ENCODE data around the gene DLEC1.

The DLEC1 gene

GRCh38 chr3:38019658-38020341 is 19.2 kb upstream of the DLEC1 start:
- no peak for TF ChIP-seq CTCF (conservative IDR thresholded peaks at IDR 0.05; ENCODE audit: low read length)
- DNase-seq (ENCODE audit: low read depth) = no peak
- H3K4me3 ChIP-seq (ENCODE audit: low read length) = no peak overlapping the region

- TF ChIP-seq CTCF (conservative IDR thresholded peaks at IDR 0.05; ENCODE audit: low read length) = no peak
- H3K4me3 ChIP-seq (ENCODE audit: low read length) = no peak overlapping the region
Measured at GRCh38 chr3:38020342-38020726, 18.7 kb upstream of the DLEC1 start.

GRCh38 chr3:38021196-38021595 is 17.8 kb upstream of the DLEC1 start:
- DNase-seq (ENCODE audit: low read depth) = no peak
- TF ChIP-seq CTCF (conservative IDR thresholded peaks at IDR 0.05; ENCODE audit: low read length) = no peak
- no peak overlapping the region for H3K4me3 ChIP-seq (ENCODE audit: low read length)

More at GRCh38 chr3:38020342-38020726, 18.7 kb upstream of the DLEC1 start:
- DNase-seq (ENCODE audit: low read depth) = no peak

DNA sequence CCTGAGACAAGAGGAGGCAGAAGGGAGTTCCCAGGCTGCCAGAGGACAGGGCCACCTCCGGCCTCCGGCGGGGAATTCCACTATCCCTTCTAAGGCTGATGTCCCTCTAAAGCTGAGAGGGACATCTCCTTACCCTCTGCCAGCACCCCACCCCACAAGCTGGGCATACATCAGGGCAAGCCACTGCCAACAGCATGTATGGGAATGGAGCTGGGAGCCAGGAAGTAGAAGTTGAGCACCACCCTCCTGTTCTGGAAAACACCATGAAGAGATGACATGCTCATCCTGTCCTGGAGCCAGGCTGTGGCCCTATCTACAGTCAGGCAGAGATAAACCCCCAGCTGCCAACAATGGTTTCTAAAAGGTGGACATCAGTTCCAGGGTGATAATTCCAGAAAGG is 16.7 kb upstream of the DLEC1 start:
- no peak for TF ChIP-seq CTCF (conservative IDR thresholded peaks at IDR 0.05; ENCODE audit: low read length)
- DNase-seq (ENCODE audit: low read depth) = no peak

DNA sequence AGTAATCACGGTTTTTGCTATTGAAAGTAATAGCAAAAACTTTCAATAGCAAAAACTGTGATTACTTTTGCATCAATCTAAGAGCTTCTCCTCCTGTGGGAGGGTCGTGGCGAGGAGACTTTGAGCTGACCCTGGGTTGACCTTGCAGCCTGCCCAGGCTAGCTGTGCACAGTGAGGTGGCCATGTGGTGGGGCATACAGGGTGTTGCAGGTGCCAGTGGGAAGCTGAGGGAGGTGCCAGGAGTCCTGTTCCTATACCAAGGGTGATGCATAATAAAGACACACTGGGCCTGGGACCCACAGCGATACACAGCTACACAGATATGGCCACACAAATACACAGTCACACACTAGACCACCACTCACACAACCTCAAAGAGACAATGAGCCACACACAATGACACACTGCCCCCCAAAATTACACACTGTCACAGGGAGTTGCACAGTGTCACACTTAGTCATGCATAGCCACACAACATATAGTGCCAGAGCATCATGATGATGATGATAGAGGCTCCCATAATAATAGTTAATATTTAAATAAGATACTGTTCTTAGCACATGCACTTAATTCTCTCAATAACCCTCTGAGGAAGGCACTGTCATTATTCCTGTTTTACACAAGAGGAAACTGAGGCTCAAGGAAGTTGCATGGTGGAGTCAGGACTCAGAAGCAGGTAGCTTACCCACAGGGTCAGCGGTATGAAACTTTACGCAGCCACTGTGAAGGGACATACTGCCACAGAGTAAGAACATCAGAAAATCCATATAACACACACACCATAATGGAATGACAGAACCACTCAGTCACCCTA is 15.9 kb upstream of the DLEC1 start:
- H3K4me3 ChIP-seq (ENCODE audit: low read length) = no peak overlapping the region
- no peak for TF ChIP-seq CTCF (conservative IDR thresholded peaks at IDR 0.05; ENCODE audit: low read length)

More for the DNA sequence above, 16.7 kb upstream of the DLEC1 start:
- no peak overlapping the region for H3K4me3 ChIP-seq (ENCODE audit: low read length)

GRCh38 chr3:38026856-38027255 is 12.2 kb upstream of the DLEC1 start:
- TF ChIP-seq CTCF (conservative IDR thresholded peaks at IDR 0.05; ENCODE audit: low read length) = no peak
- DNase-seq (ENCODE audit: low read depth) = no peak
- H3K4me3 ChIP-seq (ENCODE audit: low read length) = no peak overlapping the region

More for the DNA sequence above, 15.9 kb upstream of the DLEC1 start:
- no peak for DNase-seq (ENCODE audit: low read depth)

Measured in AG10803 (cell line).